K562 (cell line): ENCODE results near the gene NKX2-2. TPM values are rescaled to one million over a fixed set of nuclear protein-coding genes. Genes with fewer than 3 reads are reported as not detected.

Experiments used
- CREM ChIP-seq: IDR thresholded peaks from 2 replicates; pipeline ENCODE4 v1.6.1; 2014; ENCODE audit warnings: antibody characterized with exemption, low read depth
- CXXC5 ChIP-seq: fragments of 250-450 bp; sonication (Bioruptor Pico); IDR thresholded peaks from 2 replicates; pipeline ENCODE4 v1.8.0; 2022; ENCODE audit warnings: inconsistent platforms, mild to moderate bottlenecking, moderate library complexity
- HNRNPL ChIP-seq: fragments of 200-400 bp; formaldehyde crosslinking; IDR thresholded peaks from 2 replicates; pipeline ENCODE4 v1.6.1; 2017; ENCODE audit warnings: low read depth, mild to moderate bottlenecking, low read length
- MAX ChIP-seq: sonication (generic); formaldehyde crosslinking; IDR thresholded peaks from 2 replicates; pipeline ENCODE4 v1.9.0; 2022; ENCODE audit warnings: mild to moderate bottlenecking, missing genetic modification reagents
- MYC ChIP-seq, 2 experiments: fragments of 250-450 bp in 1 of 2; sonication (Bioruptor Pico) in 1 of 2; IDR thresholded peaks; 2 replicates each; pipeline versions ENCODE4 v1.5.1 to v1.6.1; 2012 to 2021; ENCODE audit warnings: low read depth in 2 of 2, borderline replicate concordance in 1 of 2, improper control_type of control experiment in 1 of 2, low read length in 1 of 2, mild to moderate bottlenecking in 1 of 2, moderate library complexity in 1 of 2
- RB1 ChIP-seq: fragments of 450-650 bp; IDR thresholded peaks from 2 replicates; pipeline ENCODE4 v1.6.1; 2017; ENCODE audit warnings: low read depth, mild to moderate bottlenecking
- SMAD2 ChIP-seq: fragments of 150-350 bp; IDR thresholded peaks from 2 replicates; pipeline ENCODE4 v1.6.1; 2014; ENCODE audit warnings: low read depth, mild to moderate bottlenecking, low read length
- SRSF3 ChIP-seq: fragments of 200-400 bp; formaldehyde crosslinking; IDR thresholded peaks from 2 replicates; pipeline ENCODE4 v1.6.1; 2016; ENCODE audit warnings: mild to moderate bottlenecking, low read length, moderate library complexity; ENCODE audit not compliant: insufficient read depth
- polyA plus RNA-seq, 8 experiments: library from polyadenylated mRNA; depleted of rRNA in 4 of 8; stranded (reverse) in 5 of 8; unstranded in 3 of 8; fragments of >200 nt; fragmentation: Nextera tagmentation in 2 of 8; fragmentation: Illumina TruSeq in 1 of 8; extraction: Ambion mirVana in 2 of 8; extraction: Trizol in 1 of 8; gene quantifications; 2 replicates each; pipeline versions ENCODE4 v1.2.1 to v1.2.3, GENCODE V29; 2011 to 2014; ENCODE audit warnings: inconsistent platforms in 1 of 8, missing spikeins in 1 of 8
- total RNA-seq, 7 experiments: library from RNA; depleted of rRNA in 6 of 7; stranded (reverse); fragments of >200 nt in 6 of 7; fragmentation: Illumina TruSeq in 2 of 7; extraction: Trizol in 2 of 7; gene quantifications; 2 replicates each; pipeline versions ENCODE4 v1.2.1 to v1.2.3, GENCODE V29; 2011 to 2021; ENCODE audit warnings: low replicate concordance in 1 of 7

The NKX2-2 gene
- total and polyA plus RNA-seq, 9 of the 15 experiments (the other 6 are each of a cell fraction or from before 2014, with no cell fraction given) = 0.04 TPM; not detected in 8

- TF ChIP-seq SMAD2 (no peak), MAX (CRISPR knock-in tag) (0 out of 2 replicates have a peak, but pooled peaks have one; percentile 9), CREM (0 out of 2 replicates have a peak, but pooled peaks have one; percentile 7), HNRNPL (0 out of 2 replicates have a peak, but pooled peaks have one; percentile 31), CXXC5 (peak; percentile 62), RB1 (peak; percentile 45; the same call in 1 of the 2 replicates), MYC (IDR thresholded peaks at IDR 0.05; ENCODE audit: low read depth, low read length) (0 out of 2 replicates have a peak, but pooled peaks have one; percentile 44), MYC (CRISPR knock-in tag; IDR thresholded peaks at IDR 0.05; ENCODE audit: borderline replicate concordance, low read depth) (no peak), SRSF3 (no peak)
- TF ChIP-seq, all 486 proteins: peak for 26
Observed at GRCh38 chr20:21505810-21506530, 7.9 kb downstream of the NKX2-2 start (continued).
